K562 (cell line): ENCODE measurements around the gene CDT1. TPM values are rescaled to one million over a fixed set of nuclear protein-coding genes. Genes with fewer than 3 reads are reported as not detected.

Source experiments
- CBX5 ChIP-seq: IDR thresholded peaks from 2 replicates; pipeline ENCODE4 v1.6.1; 2014; ENCODE audit warnings: low read depth, borderline replicate concordance
- CTBP1 ChIP-seq: fragments of 450-650 bp; IDR thresholded peaks from 2 replicates; pipeline ENCODE4 v1.6.1; 2016; ENCODE audit warnings: borderline replicate concordance
- E2F6 ChIP-seq, 2 experiments: IDR thresholded peaks; 2 replicates each; pipeline ENCODE4 v1.6.1; 2011; ENCODE audit warnings: borderline replicate concordance in 1 of 2, control low read depth in 1 of 2, low read depth in 1 of 2, low read length in 1 of 2, mild to moderate bottlenecking in 1 of 2, mixed read lengths in 1 of 2, moderate library complexity in 1 of 2; ENCODE audit not compliant: insufficient read depth in 1 of 2, insufficient read length in 1 of 2, poor library complexity in 1 of 2, severe bottlenecking in 1 of 2; ENCODE audit errors: extremely low read depth in 1 of 2
- JUNB ChIP-seq: fragments of 450-650 bp; formaldehyde crosslinking; conservative IDR thresholded peaks from 2 replicates; pipeline ENCODE4 v1.4.0; 2020; ENCODE audit warnings: mild to moderate bottlenecking
- MAZ ChIP-seq, 2 experiments: fragments of 450-650 bp in 1 of 2; sonication (generic) in 1 of 2; formaldehyde crosslinking; IDR thresholded peaks in 1 of 2; conservative IDR thresholded peaks in 1 of 2; 2 replicates each; pipeline versions ENCODE4 v1.4.0 to v1.5.0; 2020; ENCODE audit warnings: mild to moderate bottlenecking in 1 of 2, missing genetic modification reagents in 1 of 2
- PRMT5 ChIP-seq: sonication (generic); formaldehyde crosslinking; IDR thresholded peaks from 2 replicates; pipeline ENCODE4 v1.5.0; 2020; ENCODE audit warnings: missing genetic modification reagents
- SP2 ChIP-seq: IDR thresholded peaks from 2 replicates; pipeline ENCODE4 v1.6.1; 2011; ENCODE audit warnings: mild to moderate bottlenecking, low read depth, low read length, moderate library complexity; ENCODE audit not compliant: poor library complexity, severe bottlenecking; ENCODE audit errors: extremely low read depth
- SREBF1 ChIP-seq: fragments of 150-350 bp; IDR thresholded peaks from 2 replicates; pipeline ENCODE4 v1.6.1; 2014; ENCODE audit warnings: antibody characterized with exemption, low read depth, low read length, borderline replicate concordance
- TBP ChIP-seq: optimal IDR thresholded peaks from 2 replicates; pipeline ENCODE3; 2011; ENCODE audit warnings: low read depth, low read length, improper control_type of control experiment
- USF1 ChIP-seq: sonication (generic); formaldehyde crosslinking; IDR thresholded peaks from 2 replicates; pipeline ENCODE4 v1.9.0; 2022; ENCODE audit warnings: mild to moderate bottlenecking, missing genetic modification reagents
- YY1 ChIP-seq, 3 experiments: IDR thresholded peaks; 2 replicates each; pipeline ENCODE4 v1.6.1; 2011; ENCODE audit warnings: low read length in 2 of 3, mild to moderate bottlenecking in 2 of 3, moderate library complexity in 2 of 3, borderline replicate concordance in 1 of 3, control low read depth in 1 of 3, low read depth in 1 of 3; ENCODE audit not compliant: insufficient read depth in 3 of 3, insufficient replicate concordance in 2 of 3, control insufficient read depth in 1 of 3, insufficient read length in 1 of 3; ENCODE audit errors: extremely low read depth in 1 of 3
- ZBTB1 ChIP-seq: sonication (generic); formaldehyde crosslinking; IDR thresholded peaks from 2 replicates; pipeline ENCODE4 v1.8.1; 2023; ENCODE audit warnings: missing genetic modification reagents, low read depth, mild to moderate bottlenecking, borderline replicate concordance
- ZBTB5 ChIP-seq: fragments of 450-650 bp; IDR thresholded peaks from 2 replicates; pipeline ENCODE4 v1.6.1; 2017; ENCODE audit warnings: antibody characterized with exemption
- ZFX ChIP-seq: sonication (generic); formaldehyde crosslinking; IDR thresholded peaks from 2 replicates; pipeline ENCODE4 v1.8.0; 2022; ENCODE audit warnings: mild to moderate bottlenecking, missing genetic modification reagents, moderate library complexity
- ZNF24 ChIP-seq: fragments of 450-650 bp; IDR thresholded peaks from 2 replicates; pipeline ENCODE4 v1.6.1; 2016
- ZNF263 ChIP-seq: sonication (generic); formaldehyde crosslinking; IDR thresholded peaks from 2 replicates; pipeline ENCODE4 v1.8.0; 2022; ENCODE audit warnings: mild to moderate bottlenecking, missing genetic modification reagents, borderline replicate concordance
- ZNF592 ChIP-seq: fragments of 450-650 bp; IDR thresholded peaks from 2 replicates; pipeline ENCODE4 v1.6.1; 2017; ENCODE audit warnings: antibody characterized with exemption, mild to moderate bottlenecking
- polyA plus RNA-seq, 8 experiments: library from polyadenylated mRNA; depleted of rRNA in 4 of 8; stranded (reverse) in 5 of 8; unstranded in 3 of 8; fragments of >200 nt; fragmentation: Nextera tagmentation in 2 of 8; fragmentation: Illumina TruSeq in 1 of 8; extraction: Ambion mirVana in 2 of 8; extraction: Trizol in 1 of 8; gene quantifications; 2 replicates each; pipeline versions ENCODE4 v1.2.1 to v1.2.3, GENCODE V29; 2011 to 2014; ENCODE audit warnings: inconsistent platforms in 1 of 8, missing spikeins in 1 of 8
- total RNA-seq, 7 experiments: library from RNA; depleted of rRNA in 6 of 7; stranded (reverse); fragments of >200 nt in 6 of 7; fragmentation: Illumina TruSeq in 2 of 7; extraction: Trizol in 2 of 7; gene quantifications; 2 replicates each; pipeline versions ENCODE4 v1.2.1 to v1.2.3, GENCODE V29; 2011 to 2021; ENCODE audit warnings: low replicate concordance in 1 of 7

The CDT1 gene
- total and polyA plus RNA-seq, 9 of the 15 experiments (the other 6 are each of a cell fraction or from before 2014, with no cell fraction given): 0.92 to 178 (median 14.2) TPM

- peak; percentile 93 to 94 for TF ChIP-seq E2F6 (IDR thresholded peaks at IDR 0.05; ENCODE audit: borderline replicate concordance in 1 of 2, extremely low read depth in 1 of 2, insufficient read depth in 1 of 2, insufficient read length in 1 of 2, low read depth in 1 of 2, low read length in 1 of 2, poor library complexity in 1 of 2, severe bottlenecking in 1 of 2)
- TF ChIP-seq ZNF592: peak; percentile 61; the same call in 1 of the 2 replicates
- TF ChIP-seq ZBTB1 (CRISPR knock-in tag): no peak
- no peak for TF ChIP-seq ZBTB5
- TF ChIP-seq MAZ (CRISPR knock-in tag; conservative IDR thresholded peaks at IDR 0.05 in 1 of 2, IDR thresholded peaks at IDR 0.05 in 1 of 2): peak; percentile 57 to 83; a peak in 2 of 4 replicates
- peak; percentile 26 to 85 (median 81) for TF ChIP-seq YY1 (IDR thresholded peaks at IDR 0.05; ENCODE audit: borderline replicate concordance in 1 of 3, control insufficient read depth in 1 of 3, extremely low read depth in 1 of 3, insufficient read depth in 3 of 3, insufficient read length in 1 of 3, insufficient replicate concordance in 2 of 3, low read depth in 1 of 3, low read length in 2 of 3)
- TF ChIP-seq CTBP1: peak; percentile 70; the same call in 1 of the 2 replicates
- TF ChIP-seq SREBF1: no peak
- no peak for TF ChIP-seq USF1 (CRISPR knock-in tag)
- no peak for TF ChIP-seq PRMT5 (CRISPR knock-in tag)
- TF ChIP-seq ZNF263 (CRISPR knock-in tag): no peak
- peak; percentile 72 for TF ChIP-seq TBP
- TF ChIP-seq ZFX (CRISPR knock-in tag): peak; percentile 65
- no peak for TF ChIP-seq SP2
- TF ChIP-seq JUNB: no peak
- TF ChIP-seq CBX5: no peak
- peak; percentile 46; the same call in 1 of the 2 replicates for TF ChIP-seq ZNF24
Measured at GRCh38 chr16:88803264-88803987, at the start of gene CDT1 (continued).
